HG02973 (cell line): Measurements from ENCODE around the gene LPAR2.

ENCODE experiments used
- ATAC-seq: cut with Tn5 transposase; IDR thresholded peaks from one replicate; pipeline ENCODE4 v1.9.1; 2021; ENCODE audit warnings: moderate library complexity; ENCODE audit not compliant: unreplicated experiment

Gene LPAR2

DNA sequence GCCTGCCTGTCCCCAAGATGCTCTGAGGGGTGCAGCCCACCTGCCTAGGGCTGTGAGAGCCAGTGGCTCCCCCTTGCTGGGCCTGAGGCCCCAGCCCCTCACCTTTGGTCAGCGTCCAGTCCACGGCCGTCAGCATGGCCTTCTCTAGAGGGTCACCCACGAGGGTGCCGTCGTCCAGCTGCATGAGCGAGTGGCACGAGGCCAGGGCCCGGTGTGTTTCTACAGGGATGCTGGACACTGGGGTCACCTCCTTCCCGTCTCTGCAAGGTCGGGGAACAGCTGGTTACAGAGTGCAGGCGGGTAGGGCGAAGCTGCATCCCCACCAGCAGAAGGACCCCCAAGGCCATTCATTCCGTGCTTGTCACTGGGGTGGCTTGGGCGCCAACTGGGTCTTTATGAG lies 26.4 kb upstream of the LPAR2 start:
- ATAC-seq: no peak

DNA sequence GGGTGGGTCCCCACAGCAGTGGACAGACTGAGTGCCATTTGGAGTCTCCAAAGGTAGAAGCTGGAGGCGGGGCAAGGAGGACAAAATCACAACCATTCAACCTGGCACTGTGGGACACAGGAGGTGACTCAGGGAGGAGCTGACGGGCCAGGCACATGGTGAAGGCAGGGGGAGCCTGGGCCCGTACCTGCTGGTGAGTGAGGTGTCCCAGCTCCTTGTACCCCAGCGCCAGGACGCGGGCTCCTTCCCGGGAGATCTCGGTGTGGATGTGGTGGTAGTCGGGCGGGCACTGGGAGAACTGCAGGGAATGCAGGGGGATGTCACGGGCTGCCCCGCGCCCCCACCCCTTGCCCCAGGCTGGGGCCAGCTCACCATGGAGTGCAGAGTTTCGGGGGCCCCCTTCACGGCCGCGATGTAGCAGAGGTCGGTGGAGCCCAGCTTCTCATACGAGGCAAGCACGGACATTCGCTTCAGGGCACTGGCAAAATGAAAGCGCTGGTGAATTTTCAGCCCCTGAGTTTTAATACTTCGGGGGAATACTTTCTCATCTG lies 25.7 kb upstream of the LPAR2 start:
- ATAC-seq: no peak

DNA sequence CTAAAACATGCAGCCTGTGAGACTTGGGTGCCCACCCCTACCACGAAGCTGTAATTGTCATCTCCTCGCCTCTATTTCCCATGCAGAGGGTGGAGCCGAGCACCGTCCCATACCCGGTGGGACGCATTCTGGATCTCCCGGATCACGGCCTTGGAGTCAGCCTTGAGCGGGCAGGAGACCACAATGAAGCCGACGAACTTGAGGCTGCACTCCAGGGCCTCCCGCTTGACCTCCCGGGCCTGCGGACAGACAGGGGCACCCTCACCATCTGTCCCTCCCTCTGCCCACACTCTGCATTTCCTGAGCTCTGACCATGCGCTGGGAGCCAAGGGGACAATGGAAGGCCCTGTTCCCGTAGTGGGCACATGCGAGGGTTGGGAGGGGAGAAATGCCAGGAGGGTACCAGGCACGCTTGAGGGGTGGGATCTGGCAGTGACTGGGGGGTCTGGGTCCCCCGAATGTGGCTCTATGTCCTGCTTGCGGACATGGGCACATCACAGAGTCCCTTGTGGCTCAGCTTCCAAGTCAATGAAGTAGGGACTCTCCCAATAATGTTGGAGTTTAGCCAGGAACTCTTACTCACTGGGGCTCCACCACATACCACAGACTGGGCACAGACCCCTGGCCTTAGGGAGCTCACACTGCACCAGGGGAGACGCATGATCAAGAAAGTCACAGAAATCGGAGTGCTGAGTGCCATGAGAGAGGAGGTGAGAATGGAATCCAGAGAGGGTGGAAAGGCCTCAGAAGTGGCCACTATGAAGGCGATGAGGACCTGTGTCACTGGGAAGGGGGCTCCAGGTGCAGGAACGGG lies 24.7 kb upstream of the LPAR2 start:
- no peak for ATAC-seq

DNA sequence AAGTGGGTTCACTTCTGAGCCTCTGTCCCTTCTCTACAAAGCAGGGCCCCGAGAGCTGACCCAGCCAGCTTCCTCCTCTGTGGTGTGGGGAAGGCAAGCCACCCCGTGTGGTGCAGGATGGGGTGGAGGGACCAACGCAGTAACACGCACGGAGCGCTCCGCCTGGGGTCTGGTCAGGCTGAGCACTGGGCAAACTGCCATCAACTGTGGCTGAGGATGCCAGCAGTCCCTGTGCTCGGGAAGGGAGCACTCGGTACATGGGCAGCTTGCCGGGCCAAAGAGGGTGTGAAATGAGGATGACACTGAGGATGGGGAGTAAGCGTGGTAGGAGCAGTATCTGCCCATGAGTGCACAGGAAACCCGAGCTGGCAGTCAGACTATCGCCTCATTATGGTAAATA lies 23.1 kb upstream of the LPAR2 start:
- ATAC-seq: no peak

DNA sequence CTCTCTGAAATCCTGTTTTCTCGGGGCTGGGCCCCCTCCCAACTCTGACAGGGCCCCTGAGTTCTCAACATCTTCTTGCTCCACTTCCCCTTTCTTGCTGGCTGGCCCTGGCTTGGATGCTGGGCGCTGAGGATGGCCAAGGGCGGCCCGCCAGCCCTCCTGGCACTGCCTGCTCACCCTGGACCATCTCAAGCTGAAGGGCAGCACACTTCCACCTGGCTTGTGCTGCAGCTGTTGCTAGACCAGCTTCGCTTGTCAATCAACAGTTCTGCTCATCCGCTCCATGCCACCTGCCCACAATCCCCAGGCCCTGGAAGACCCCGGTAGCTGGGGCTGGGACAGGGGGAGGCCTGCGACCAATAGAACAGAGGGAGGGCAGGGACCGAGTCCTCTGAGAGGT lies 22.3 kb upstream of the LPAR2 start:
- ATAC-seq: no peak

DNA sequence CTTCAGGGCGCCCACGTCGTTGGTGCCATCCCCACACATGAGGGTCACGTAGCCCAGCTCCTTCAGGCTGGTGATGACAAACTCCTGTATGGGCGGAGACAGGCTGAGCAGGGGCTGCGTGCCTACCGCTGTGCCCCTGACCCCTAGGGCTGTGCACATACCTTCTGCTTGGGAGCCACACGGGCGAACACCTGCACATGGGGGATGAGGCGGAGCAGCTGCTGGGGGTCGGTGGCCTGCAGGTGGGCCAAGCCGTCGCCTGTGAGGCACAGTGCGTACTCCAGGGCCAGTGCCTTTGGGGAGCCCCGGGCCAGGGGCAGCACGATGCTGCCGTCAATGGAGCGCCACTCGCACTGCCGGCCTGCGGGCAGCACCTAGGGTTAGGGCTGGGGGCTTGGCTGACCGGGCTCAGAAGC lies 21.6 kb upstream of the LPAR2 start:
- no peak for ATAC-seq

DNA sequence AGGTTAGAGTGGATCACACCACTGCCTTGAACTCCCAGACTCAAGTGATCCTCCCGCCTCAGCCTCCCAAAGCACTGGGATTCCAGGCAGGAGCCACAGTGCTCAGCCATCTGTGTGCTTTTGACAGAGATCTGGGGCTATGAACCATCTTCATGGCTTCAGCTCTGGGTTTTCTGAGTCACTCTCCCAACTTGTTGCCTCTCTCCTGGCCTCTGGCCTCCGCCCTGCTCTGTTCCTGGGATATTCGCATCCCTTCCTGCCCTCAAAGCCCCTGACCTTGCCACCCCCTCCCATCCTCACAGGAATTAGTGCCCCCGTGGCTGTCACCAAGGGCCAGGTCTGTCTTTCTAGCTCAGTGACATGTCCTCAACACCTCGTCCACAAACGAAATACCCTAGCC lies 21.1 kb upstream of the LPAR2 start:
- ATAC-seq: no peak

DNA sequence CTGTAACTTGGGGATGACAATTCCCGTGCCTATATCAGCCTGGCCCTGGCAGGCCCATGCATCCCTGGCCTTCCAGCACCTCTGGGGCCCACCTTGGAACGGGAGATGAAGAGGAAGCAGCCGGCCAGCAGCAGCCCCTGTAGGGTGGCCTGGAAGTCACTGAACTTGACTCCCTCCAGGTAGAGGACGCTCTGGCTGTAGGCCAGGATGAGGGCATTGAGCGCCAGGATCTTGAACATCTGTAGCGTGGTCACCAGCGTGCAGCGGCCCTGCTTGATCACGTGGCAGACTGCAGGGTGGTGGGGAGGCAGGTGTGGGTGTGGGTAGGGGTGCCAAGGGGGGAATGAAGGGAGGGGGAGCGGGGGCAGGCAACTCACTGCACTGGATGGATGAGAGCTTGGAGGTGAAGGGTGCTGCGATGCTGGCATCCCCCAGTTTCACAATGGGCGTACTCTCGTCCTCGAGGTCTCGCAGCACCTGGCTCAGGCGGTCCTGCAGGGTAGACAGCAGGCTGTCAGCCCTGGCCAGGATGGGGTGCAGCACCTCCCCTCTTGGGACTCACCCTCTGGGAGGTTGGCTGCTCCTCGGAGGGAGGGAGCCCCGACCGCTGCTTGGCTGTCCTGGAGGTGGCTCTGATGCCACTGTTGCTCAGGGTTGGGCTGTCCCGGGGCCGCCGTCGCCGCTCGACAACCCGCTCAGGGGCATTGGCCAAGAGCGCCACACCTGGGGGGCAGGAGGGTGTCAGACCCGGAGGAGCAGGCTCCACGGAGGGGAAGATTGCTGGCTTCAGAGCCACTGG lies 19.2 kb upstream of the LPAR2 start:
- ATAC-seq: no peak

DNA sequence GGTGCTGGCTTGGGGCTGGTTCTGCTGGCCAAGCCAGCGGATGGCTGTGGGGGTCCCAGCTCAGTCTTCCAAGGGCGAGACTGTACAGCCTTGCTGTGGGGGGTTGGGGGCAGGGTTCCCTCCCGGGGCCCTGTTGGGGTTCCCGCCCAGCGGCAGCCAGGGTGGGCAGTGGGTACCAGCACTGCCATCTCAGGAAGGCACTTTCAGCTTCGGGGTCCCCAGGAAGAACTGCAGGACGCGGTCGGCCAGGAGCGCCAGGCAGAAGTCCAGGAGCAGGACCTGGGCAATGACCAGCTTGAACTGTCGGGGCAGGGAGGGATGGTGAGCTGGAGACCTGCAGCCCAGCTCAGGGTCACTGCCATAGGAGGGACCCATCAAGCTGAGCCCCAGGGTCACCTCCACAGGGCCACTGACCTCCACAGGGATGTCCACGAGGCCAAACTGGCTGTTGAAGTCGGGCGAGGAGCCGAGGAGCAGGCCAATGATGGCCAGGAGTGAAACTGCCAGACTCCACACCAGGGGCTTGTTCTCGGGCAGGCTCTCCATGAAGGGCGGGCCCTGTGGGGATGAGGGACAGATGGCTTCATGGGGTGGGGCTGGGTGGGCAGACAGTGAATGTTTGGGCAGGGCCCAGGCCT lies 17.3 kb upstream of the LPAR2 start:
- no peak for ATAC-seq

DNA sequence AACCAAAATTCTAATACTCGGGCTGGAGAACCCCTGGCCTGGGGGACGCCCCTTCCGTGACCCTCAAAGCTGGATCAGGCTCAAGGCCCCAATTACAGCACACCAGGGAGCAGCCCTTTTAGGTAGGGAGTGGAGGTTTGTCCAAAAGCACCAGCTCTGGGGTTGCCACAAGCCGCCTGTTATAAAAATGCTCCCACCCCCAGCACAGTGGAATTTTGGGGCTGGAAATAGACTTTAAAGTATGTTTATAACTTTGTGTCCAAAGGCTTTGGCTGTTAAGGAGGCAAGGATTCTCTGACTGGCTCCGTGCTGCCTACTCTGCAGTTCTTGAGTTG lies 16.0 kb upstream of the LPAR2 start:
- no peak for ATAC-seq

DNA sequence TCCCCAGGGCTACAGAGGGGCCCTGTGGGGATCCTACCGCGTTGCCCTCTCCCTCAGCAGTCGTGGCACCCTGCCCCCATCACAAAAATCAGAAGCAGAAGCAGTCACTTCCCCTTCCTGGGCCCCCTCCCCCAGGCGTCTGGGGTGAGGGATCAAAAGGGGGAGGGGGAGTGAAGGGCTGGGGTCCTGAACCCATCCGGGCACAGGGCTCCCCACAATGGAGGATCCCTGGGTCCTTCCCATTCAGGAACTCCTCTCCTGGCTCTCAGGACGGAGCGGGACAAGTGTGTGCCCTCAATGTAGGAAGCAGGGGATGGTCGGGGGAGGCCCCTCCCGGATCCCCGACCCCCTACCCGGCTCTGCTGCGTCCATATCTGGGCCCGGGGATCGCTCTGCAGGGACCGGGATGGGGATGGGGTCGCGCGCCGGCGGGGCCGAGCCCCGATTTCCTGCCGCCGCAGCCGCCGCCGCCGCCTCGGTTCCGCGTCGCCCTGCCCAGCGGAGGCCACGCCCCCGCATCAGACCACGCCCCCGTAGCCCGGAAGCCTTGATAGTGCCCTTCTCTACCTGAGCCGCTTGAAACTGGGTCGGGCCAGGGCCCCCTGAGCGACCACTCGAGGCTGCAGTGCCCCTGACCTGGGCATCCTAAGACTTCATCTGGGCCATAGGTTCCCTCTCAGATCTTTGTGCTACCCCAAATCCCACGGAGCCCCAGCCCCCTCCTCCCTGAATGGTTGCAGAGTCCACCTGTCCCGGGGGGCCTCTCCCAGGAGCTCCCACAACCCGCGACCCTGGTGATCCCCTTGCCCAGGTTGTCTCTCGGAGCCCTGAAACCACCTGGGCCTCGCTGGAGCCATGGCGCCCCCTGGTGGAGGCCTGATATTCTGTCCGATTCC lies 15.4 kb upstream of the LPAR2 start, which contains the start of gene GMIP:
GMIP (minus strand) TSS at position 500 of the 896 bp plus-strand sequence; CDS start at position 372, 128 bp downstream.
- peak; percentile 69 for ATAC-seq

DNA sequence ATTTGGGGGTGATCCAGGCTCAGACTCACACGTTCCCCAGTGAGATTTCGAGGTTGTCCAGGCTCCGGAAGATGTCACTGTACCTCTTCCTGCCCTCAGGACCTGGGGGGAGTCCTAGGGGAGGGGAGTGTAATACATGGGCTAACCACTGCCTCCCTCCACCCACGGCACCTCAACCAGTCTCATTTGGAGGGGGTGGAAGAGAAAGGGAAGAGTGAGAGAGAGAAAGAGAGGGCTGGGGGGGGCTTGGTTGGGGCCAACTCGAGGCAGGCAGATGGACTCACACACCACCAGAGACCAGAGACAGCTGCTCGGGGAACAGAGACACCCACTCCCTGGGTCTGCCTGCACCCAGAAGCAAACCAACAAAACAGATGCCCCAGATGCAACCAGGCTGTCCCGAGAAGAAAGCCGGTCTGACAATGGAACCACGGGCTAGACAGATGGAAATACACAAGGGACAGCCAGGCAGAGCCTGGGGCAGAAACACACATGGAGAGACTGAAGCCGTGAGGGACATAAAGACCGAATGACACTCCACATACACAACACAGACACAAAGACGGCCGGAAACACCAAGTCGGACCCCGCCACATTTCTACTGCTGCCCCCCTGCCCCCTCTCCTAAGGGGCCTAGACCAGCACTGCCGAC lies 14.6 kb upstream of the LPAR2 start:
- ATAC-seq: peak; percentile 21

DNA sequence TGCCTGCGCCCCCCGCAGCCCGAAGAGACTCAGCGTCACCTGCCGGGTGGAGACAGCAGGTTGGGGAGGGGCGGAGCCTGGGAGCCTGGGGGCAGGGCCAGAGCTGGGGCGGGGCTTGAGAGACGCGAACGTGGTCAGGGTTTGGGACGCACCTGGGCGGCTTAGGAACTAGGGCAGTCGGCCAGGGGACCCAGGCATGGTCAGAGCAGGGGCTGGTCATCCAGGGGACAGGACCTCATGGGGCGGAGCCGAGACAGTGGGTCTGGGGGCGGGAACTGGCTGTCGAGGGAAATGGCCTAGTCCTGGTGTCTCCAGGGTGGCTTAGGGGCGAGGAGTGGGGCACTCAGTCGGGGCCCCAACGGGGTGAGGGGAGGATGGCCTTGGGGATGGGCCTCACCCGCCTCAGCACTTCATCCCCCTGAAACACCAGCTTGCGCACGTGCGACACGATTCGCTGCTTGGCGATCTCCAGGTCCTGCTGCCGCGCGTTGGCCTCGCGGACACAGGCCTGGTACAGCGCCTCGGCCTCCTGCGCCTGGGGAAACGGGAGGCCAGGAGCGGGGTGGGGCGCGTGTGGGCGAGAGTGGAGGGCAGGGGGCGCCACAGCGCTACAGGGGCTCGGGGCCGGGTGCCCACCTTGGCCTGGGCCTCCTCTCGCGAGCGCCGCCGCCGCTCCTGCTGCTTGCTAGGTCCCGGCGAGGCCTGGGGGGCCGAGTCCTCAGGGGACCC lies 9.7 kb upstream of the LPAR2 start:
- ATAC-seq: no peak

DNA sequence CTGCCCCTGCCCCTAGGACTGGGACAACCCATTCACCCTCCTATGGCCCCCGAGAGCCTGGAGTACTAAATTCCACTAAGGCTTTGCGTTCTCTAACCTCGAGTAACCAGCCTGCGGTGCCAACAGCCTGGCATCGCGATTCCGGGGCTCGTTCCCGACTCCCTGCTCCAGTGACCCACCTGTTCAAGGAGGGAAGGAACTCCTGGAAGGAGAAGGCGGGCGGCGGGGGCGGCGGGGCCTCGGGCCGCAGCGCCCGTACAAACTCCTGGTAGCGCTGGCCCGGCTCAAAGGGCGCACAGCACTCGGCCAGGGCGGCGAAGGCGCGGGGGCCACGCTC lies 9.1 kb upstream of the LPAR2 start:
- ATAC-seq: no peak

DNA sequence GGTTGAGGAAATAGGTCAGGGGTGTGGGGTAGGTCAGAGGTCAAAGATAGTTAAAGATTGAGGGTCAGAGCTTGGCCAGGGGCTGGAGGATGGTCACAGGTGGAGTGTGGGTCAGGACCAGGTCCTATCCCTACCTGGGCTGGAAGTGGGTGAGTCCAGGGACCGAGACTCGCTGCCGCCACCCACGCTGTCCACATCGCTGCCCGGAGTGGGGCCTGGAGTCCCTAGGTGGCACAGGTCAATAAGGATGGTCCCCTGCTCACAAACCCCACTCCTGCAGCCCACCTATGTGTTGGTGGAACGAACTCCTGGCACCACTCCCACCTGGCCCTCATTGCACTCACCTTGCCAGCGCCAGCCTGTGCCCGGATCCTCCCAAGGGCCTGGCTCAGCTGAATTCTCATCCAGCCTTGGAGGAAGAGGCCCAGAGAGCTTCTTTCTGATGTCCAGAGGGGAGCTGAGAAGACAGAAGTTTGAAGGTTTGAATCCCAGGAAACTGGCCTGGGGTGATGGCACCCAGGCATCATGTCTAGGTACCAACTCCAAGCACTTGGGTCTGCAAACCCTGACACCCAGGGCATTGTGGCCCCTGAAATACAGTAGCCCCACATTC lies 8.7 kb upstream of the LPAR2 start:
- ATAC-seq: no peak

DNA sequence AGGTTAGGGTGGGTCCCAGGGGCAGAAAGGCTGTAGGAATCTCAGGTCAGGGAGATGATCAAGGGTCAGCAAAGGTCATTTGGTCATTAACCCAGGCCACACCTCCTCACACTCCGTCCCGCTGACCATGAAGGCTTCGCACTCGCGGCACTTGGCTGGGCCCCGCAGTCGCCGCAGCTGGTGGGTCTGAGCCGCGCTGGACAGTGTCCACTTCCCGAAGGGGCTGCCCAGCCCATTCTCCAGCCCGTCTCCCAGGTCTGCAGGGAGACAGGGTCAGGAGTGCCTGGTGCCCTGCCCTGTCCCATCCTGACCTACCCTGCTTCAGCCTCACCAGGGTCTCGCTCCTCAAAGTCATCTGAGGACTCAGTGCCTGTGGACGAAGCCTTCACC lies 7.3 kb upstream of the LPAR2 start:
- no peak for ATAC-seq

DNA sequence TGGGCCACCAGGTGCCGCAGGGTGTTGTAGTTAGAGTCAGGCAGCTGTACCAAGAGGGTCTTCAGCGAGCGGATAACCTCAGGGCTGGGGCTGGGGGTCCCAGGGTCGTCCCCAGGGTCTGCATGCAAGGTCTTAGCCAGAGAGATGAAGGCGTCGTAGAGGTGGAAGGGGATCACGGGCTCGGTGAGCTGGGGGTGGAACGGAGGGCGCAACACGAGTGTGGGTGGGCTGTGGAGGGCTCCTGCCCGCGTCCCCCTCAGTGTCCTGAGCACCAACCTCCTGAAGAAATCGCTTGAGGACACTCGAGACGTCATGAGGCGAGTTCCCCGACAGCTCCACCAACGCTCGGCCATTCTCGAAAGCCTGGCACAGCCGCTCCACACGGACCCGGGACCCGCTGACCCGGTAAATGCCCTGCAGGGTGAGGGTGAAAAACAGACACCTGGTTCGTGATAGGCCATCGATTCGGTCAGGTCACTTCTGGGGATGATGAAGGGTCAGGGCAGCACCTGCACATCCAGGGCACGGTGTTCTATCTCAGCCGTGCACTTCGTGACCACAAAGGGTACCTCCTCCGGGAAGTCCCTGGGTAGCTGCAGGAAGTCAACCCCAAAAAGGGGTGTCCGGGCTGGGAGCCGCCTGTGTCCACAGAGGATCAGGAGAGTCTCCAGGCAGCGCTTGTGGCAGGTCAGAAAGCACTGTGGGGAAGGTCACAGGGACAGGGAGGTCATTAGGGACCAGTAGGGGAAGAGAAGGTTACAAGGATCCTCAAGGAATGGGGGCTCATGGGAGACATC lies 6.7 kb upstream of the LPAR2 start:
- no peak for ATAC-seq
